GM23338 (cell line): ENCODE measurements around the gene IMP3.

Experiments
- CTCF ChIP-seq, 2 experiments: fragments of 200-600 bp in 1 of 2; sonication (generic) in 1 of 2; conservative IDR thresholded peaks; 2 replicates each; pipeline versions ENCODE4 v1.5.1 to v1.6.1; 2016 to 2017; ENCODE audit warnings: antibody characterized with exemption in 2 of 2, low read depth in 2 of 2, mild to moderate bottlenecking in 2 of 2, moderate library complexity in 1 of 2
- EZH2 ChIP-seq: fragments of 200-600 bp; sonication (generic); IDR thresholded peaks from one replicate; pipeline ENCODE4 v1.8.0; 2017; ENCODE audit warnings: antibody characterized with exemption, mild to moderate bottlenecking, low read depth; ENCODE audit not compliant: unreplicated experiment
- EZH2phosphoT487 ChIP-seq: fragments of 200-600 bp; sonication (generic); IDR thresholded peaks from one replicate; pipeline ENCODE4 v1.8.1; 2018; ENCODE audit warnings: antibody characterized with exemption; ENCODE audit not compliant: unreplicated experiment
- JUNB ChIP-seq: IDR thresholded peaks from one replicate; pipeline ENCODE4 v1.6.1; 2016; ENCODE audit warnings: antibody characterized with exemption; ENCODE audit not compliant: unreplicated experiment
- POLR2AphosphoS5 ChIP-seq: IDR thresholded peaks from 2 replicates; pipeline ENCODE4 v1.6.1; 2016; ENCODE audit warnings: antibody characterized with exemption, low read depth
- REST ChIP-seq: IDR thresholded peaks from one replicate; pipeline ENCODE4 v1.6.1; 2018; ENCODE audit warnings: antibody characterized with exemption; ENCODE audit not compliant: unreplicated experiment

GRCh38 chr15:75662823-75663519, 22.9 kb upstream of the IMP3 start:
- TF ChIP-seq EZH2phosphoT487 = no peak
- no peak for TF ChIP-seq CTCF (conservative IDR thresholded peaks at IDR 0.05; ENCODE audit: low read depth in 2 of 2)
- TF ChIP-seq REST = no peak
- no peak for TF ChIP-seq EZH2
- TF ChIP-seq JUNB = no peak
- TF ChIP-seq POLR2AphosphoS5 = no peak
